Measurements from ENCODE around the gene AGAP2. TPM values are rescaled to one million over a fixed set of nuclear protein-coding genes. Genes with fewer than 3 reads are reported as not detected.

Gene AGAP2
- total and polyA plus RNA-seq, 2 of the 8 experiments (the other 6 are each of a cell fraction or from before 2014, with no cell fraction given) = 1.5 TPM

GRCh38 chr12:57741844-57742738 is 3.5 kb upstream of the AGAP2 start:
- H4K8ac ChIP-seq (ENCODE audit: extremely low read depth, insufficient read depth, low read length) = no peak overlapping the region
- 0 out of 2 replicates have a peak overlapping the region, but pooled peaks have one; percentile 6 for H2BK5ac ChIP-seq (ENCODE audit: low read depth, low read length)
- H3K27me3 ChIP-seq (replicated peaks in 1 of 4; ENCODE audit: control insufficient read depth in 3 of 4, extremely low read depth in 1 of 4, insufficient read depth in 3 of 4, low read length in 3 of 4) = peaks cover 26 to 47% (median 43%) of the 10 kb centered on the region in 4 experiments
- peaks cover 6% of the 10 kb centered on the region for H3K79me1 ChIP-seq (ENCODE audit: low read depth, low read length)
- POLR2A ChIA-PET (ENCODE audit: partially characterized antibody) = interaction anchor here (1.2 to 4.4 kb wide), 7 partner anchors 8 to 134 kb away, joined by 3 to 35 read pairs (median 4); partner anchors contain the start of genes CDK4, CYP27B1, EEF1AKMT3 and METTL1
- no peak overlapping the region for H2AFZ ChIP-seq (ENCODE audit: low read length)
- peaks cover 6% of the 10 kb centered on the region for H3K23me2 ChIP-seq (ENCODE audit: low read depth, low read length)
- H3K14ac ChIP-seq (ENCODE audit: insufficient read length) = no peak overlapping the region
- peak overlapping the region; percentile 76; the same call in 1 of the 2 replicates for H2BK15ac ChIP-seq (ENCODE audit: low read length)
- H3K79me2 ChIP-seq (ENCODE audit: control insufficient read depth in 1 of 2, insufficient read depth in 2 of 2, low read length in 2 of 2) = no peaks in the 10 kb centered on the region
- no peak for FAIRE-seq
- H3K36me3 ChIP-seq (ENCODE audit: control insufficient read depth in 2 of 4, insufficient read depth in 4 of 4, low read length in 3 of 4) = peaks cover 0 to 17% (median 12%) of the 10 kb centered on the region in 4 experiments; a peak in 7 of 8 replicates
- no peak overlapping the region for H2AK5ac ChIP-seq (ENCODE audit: low read depth, low read length)
- no peak overlapping the region for H3K9ac ChIP-seq (replicated peaks in 1 of 4; ENCODE audit: extremely low read depth in 1 of 4, low read depth in 3 of 4, low read length in 3 of 4)
- CTCF ChIA-PET (ENCODE audit: partially characterized antibody) = interaction anchor here (0.6 to 11.2 kb wide), 14 partner anchors 8 to 222 kb away, joined by 3 to 149 read pairs (median 4); partner anchors contain the start of genes ARHGEF25, DDIT3 and OS9
- H3K56ac ChIP-seq (replicated peaks; ENCODE audit: insufficient read length, low read depth, low read length) = no peak overlapping the region
- H3K27ac ChIP-seq (ENCODE audit: low read depth, low read length) = no peak overlapping the region
- TF ChIP-seq CBX8 (IDR thresholded peaks at IDR 0.05; ENCODE audit: borderline replicate concordance, low read depth, low read length) (no peak), NRF1 (IDR thresholded peaks at IDR 0.05; ENCODE audit: low read depth, low read length) (no peak), CTCF (IDR thresholded peaks at IDR 0.05; ENCODE audit: control extremely low read depth in 1 of 3, insufficient read depth in 1 of 3, low read depth in 1 of 3, low read length in 3 of 3) (peak; percentile 32 to 62 (median 52); a peak in 3 of 4 replicates), MAFK (IDR thresholded peaks at IDR 0.05; ENCODE audit: low read depth, low read length) (no peak), RAD21 (IDR thresholded peaks at IDR 0.05 in 1 of 2, conservative IDR thresholded peaks at IDR 0.05 in 1 of 2; ENCODE audit: low read depth in 2 of 2, low read length in 2 of 2) (peak; percentile 26 to 49; a peak in 2 of 4 replicates)
- H2BK20ac ChIP-seq (ENCODE audit: low read length) = no peak overlapping the region
- no peak overlapping the region for H3K4me3 ChIP-seq (ENCODE audit: extremely low read depth in 1 of 4, insufficient read depth in 2 of 4, low read depth in 3 of 4, low read length in 4 of 4)
- H4K20me1 ChIP-seq (replicated peaks in 1 of 2; ENCODE audit: control insufficient read depth in 1 of 2, insufficient read depth in 2 of 2, low read length in 2 of 2) = peaks cover 0 to 2% of the 10 kb centered on the region in 2 experiments
- no peak overlapping the region for H2BK120ac ChIP-seq (replicated peaks; ENCODE audit: low read depth, low read length)
- 68% methylated on average over 12 of the region's 14 CpGs; no CpG with 5 or more reads in 1 of the 2 experiments for WGBS, 2 experiments (ENCODE audit: extremely low coverage in 1 of 2, insufficient coverage in 1 of 2, insufficient read length in 1 of 2, insufficient replicate concordance in 2 of 2, low coverage in 1 of 2, low lambda C conversion rate in 2 of 2, missing lambda C conversion rate in 1 of 2)
- peak overlapping the region; percentile 25 for H4K5ac ChIP-seq (ENCODE audit: insufficient read length, low read depth, low read length)
- no peak overlapping the region for H3K23ac ChIP-seq (ENCODE audit: insufficient read length)
- DNase-seq (ENCODE audit: low read depth in 1 of 2, low spot score in 2 of 2) = no peak
- H2BK12ac ChIP-seq (ENCODE audit: low read depth, low read length) = peak overlapping the region; percentile 4; the same call in 1 of the 2 replicates
- H3K4ac ChIP-seq (replicated peaks; ENCODE audit: insufficient read length, low read depth, low read length) = no peak overlapping the region
- H3K4me2 ChIP-seq (ENCODE audit: insufficient read depth in 1 of 2, low read depth in 2 of 2, low read length in 2 of 2) = peak overlapping the region in 1 of 2 experiments; percentile 23; a peak in 3 of 4 replicates
- H3K9me3 ChIP-seq (ENCODE audit: insufficient read depth in 2 of 2, low read depth in 1 of 2, low read length in 1 of 2) = no peaks in the 10 kb centered on the region; a peak in 1 of 4 replicates
- H3K18ac ChIP-seq (ENCODE audit: extremely low read depth, low read length) = no peak overlapping the region
- H4K91ac ChIP-seq (replicated peaks; ENCODE audit: insufficient read length, low read length) = no peak overlapping the region
- peaks cover 0 to 21% (median 9%) of the 10 kb centered on the region in 4 experiments; a peak in 6 of 7 replicates for H3K4me1 ChIP-seq (replicated peaks in 1 of 4; ENCODE audit: control insufficient read depth in 3 of 4, insufficient read depth in 4 of 4, low read length in 3 of 4)
